Osteocyte (in vitro differentiated cells): ENCODE measurements around the gene USP14. TPM values are rescaled to one million over a fixed set of nuclear protein-coding genes. Genes with fewer than 3 reads are reported as not detected.

Source experiments
- DNase-seq: peaks from one replicate; pipeline ENCODE4 v3.0.0; 2021; ENCODE audit warnings: mixed read lengths; ENCODE audit not compliant: unreplicated experiment; ENCODE audit errors: extremely low spot score
- H3K27ac Mint-ChIP-seq: one replicate; pipeline ENCODE4 v1.8.0; 2021; ENCODE audit warnings: mild to moderate bottlenecking, mixed read lengths; ENCODE audit not compliant: unreplicated experiment
- H3K27me3 Mint-ChIP-seq: one replicate; pipeline ENCODE4 v1.8.0; 2021; ENCODE audit warnings: mixed read lengths; ENCODE audit not compliant: unreplicated experiment
- H3K36me3 Mint-ChIP-seq: one replicate; pipeline ENCODE4 v1.8.0; 2021; ENCODE audit warnings: mixed read lengths; ENCODE audit not compliant: unreplicated experiment
- H3K4me1 Mint-ChIP-seq: one replicate; pipeline ENCODE4 v1.8.0; 2021; ENCODE audit warnings: mixed read lengths; ENCODE audit not compliant: unreplicated experiment
- H3K4me3 Mint-ChIP-seq: one replicate; pipeline ENCODE4 v1.8.0; 2021; ENCODE audit warnings: mild to moderate bottlenecking, moderate library complexity, mixed read lengths; ENCODE audit not compliant: unreplicated experiment
- H3K9me3 Mint-ChIP-seq: one replicate; pipeline ENCODE4 v1.8.0; 2021; ENCODE audit warnings: mixed read lengths; ENCODE audit not compliant: unreplicated experiment
- microRNA-seq: library from miRNA; unstranded; fragments of <30 nt; microRNA quantifications from one replicate; pipeline ENCODE4 v1.1.0, GENCODE V29; 2020; ENCODE audit not compliant: unreplicated experiment
- total RNA-seq: library from RNA; stranded (reverse); gene quantifications from 2 replicates; pipeline ENCODE4 v1.2.1, GENCODE V29; 2021
- TF ChIP-seq, protein P1 (sequence below): fragments of 200-600 bp; sonication (generic); IDR thresholded peaks from 2 replicates; pipeline ENCODE4 v1.5.0; 2021; ENCODE audit warnings: antibody characterized with exemption, mild to moderate bottlenecking, moderate library complexity

Gene USP14
- total RNA-seq, 1 donor from 2014 or later, result 59.7 TPM

DNA sequence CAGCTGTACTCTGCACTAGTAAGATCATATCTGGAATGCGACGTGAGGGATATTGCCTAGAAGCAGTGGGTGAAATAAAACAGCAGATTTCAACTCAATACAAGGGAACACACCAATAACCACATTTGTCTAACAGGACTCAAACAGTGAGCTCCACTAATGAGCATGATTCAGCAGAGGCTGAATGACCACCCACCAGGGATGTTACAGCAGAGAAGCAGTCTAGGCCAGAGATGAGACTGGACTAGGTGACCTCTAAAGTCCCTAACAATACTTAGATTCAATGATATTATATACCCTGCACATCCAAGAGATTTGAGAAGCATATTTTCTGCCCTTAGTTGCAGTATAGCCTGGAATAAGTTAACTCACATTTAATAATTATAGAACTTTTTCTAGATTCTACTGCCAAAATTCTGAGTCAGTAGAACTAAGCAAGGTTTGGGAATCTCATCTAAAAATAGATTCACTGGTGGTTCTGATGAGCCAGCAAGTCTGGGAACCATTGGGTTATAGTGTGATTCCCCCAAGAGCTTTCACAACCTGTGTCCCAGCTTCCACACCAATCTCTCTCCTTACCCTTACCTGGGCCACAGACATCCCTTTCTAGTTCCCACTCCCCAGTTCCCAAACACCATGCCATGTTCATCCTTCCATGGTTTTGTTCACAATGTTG is 103.2 kb downstream of the USP14 start:
- H3K4me1 Mint-ChIP-seq, result peaks cover 6% of the 10 kb centered on the region
- H3K4me3 Mint-ChIP-seq, result no peak overlapping the region
- H3K27me3 Mint-ChIP-seq, result no peaks in the 10 kb centered on the region
- H3K27ac Mint-ChIP-seq, result no peak overlapping the region
- no peaks in the 10 kb centered on the region for H3K9me3 Mint-ChIP-seq
- no peak for DNase-seq
- peaks cover 37% of the 10 kb centered on the region for H3K36me3 Mint-ChIP-seq
- TF ChIP-seq, protein P1, sequence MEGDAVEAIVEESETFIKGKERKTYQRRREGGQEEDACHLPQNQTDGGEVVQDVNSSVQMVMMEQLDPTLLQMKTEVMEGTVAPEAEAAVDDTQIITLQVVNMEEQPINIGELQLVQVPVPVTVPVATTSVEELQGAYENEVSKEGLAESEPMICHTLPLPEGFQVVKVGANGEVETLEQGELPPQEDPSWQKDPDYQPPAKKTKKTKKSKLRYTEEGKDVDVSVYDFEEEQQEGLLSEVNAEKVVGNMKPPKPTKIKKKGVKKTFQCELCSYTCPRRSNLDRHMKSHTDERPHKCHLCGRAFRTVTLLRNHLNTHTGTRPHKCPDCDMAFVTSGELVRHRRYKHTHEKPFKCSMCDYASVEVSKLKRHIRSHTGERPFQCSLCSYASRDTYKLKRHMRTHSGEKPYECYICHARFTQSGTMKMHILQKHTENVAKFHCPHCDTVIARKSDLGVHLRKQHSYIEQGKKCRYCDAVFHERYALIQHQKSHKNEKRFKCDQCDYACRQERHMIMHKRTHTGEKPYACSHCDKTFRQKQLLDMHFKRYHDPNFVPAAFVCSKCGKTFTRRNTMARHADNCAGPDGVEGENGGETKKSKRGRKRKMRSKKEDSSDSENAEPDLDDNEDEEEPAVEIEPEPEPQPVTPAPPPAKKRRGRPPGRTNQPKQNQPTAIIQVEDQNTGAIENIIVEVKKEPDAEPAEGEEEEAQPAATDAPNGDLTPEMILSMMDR, result no peak

Small RNA genes within 50 kb of the gene (microRNA-seq; reads per million reads assigned to microRNA genes)
- not detected for gene MIR8078

Other genes with a start within 250 kb of the USP14 start
- gene TUBB8B, start 108.9 kb upstream of the USP14 start, total RNA-seq, result not detected in 2 replicates
- gene THOC1, start 109.5 kb downstream of the USP14 start, total RNA-seq, result 36.5 and 39.7 TPM in 2 replicates